ENCODE measurements around the gene TNIK.
"Not testable (repeated sequence)": the region's sequence is repeated elsewhere in the genome, so short reads cannot be mapped to it uniquely, and the experiment has no call there.

The TNIK gene

DNA sequence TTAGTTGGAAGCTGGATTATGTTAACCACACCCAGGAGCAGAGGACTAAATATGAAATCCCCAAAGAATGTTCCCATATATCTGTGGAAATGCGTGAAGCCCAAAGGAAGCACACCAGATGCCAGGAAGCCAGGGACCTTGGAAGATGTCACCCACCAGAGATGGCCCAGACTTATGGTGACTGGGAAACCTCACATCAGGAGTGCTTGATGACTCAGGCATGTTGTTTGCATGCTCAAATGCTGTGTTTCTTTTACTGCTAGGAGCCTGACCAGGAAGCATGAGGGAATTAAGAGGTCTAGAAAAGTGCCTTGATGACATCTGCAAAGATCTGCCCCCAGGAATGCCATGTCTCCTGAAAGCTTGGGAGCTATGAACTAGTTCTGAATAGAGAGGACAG is 324.7 kb downstream of the TNIK start:
- DNase-seq (ENCODE audit: insufficient read length): no peak
- TF ChIP-seq TAF1 (IDR thresholded peaks at IDR 0.05; ENCODE audit: borderline replicate concordance, low read depth, low read length) (no peak), POLR2A (IDR thresholded peaks at IDR 0.05; ENCODE audit: low read depth, low read length) (no peak), POLR2AphosphoS5 (IDR thresholded peaks at IDR 0.05; ENCODE audit: low read depth, low read length) (no peak)
- FAIRE-seq: no peak

GRCh38 chr3:171133796-171134569 is 326.2 kb downstream of the TNIK start:
- DNase-seq (ENCODE audit: insufficient read length) (no peak), FAIRE-seq (no peak)
- no peak for TF ChIP-seq POLR2A (IDR thresholded peaks at IDR 0.05; ENCODE audit: low read depth, low read length)
- TF ChIP-seq TAF1 (IDR thresholded peaks at IDR 0.05; ENCODE audit: borderline replicate concordance, low read depth, low read length): no peak
- no peak for TF ChIP-seq POLR2AphosphoS5 (IDR thresholded peaks at IDR 0.05; ENCODE audit: low read depth, low read length)

- no peak for TF ChIP-seq TAF1 (IDR thresholded peaks at IDR 0.05; ENCODE audit: borderline replicate concordance, low read depth, low read length)
- TF ChIP-seq POLR2A (IDR thresholded peaks at IDR 0.05; ENCODE audit: low read depth, low read length): no peak
- no peak for TF ChIP-seq POLR2AphosphoS5 (IDR thresholded peaks at IDR 0.05; ENCODE audit: low read depth, low read length)
- no peak for DNase-seq (ENCODE audit: insufficient read length)
- FAIRE-seq: no peak
These were observed 326.9 kb downstream of the TNIK start for GRCh38 chr3:171133337-171133736.

GRCh38 chr3:171132873-171133272 is 327.3 kb downstream of the TNIK start:
- DNase-seq (ENCODE audit: insufficient read length) (no peak), FAIRE-seq (no peak)
- TF ChIP-seq POLR2AphosphoS5 (IDR thresholded peaks at IDR 0.05; ENCODE audit: low read depth, low read length) (no peak), POLR2A (IDR thresholded peaks at IDR 0.05; ENCODE audit: low read depth, low read length) (no peak), TAF1 (IDR thresholded peaks at IDR 0.05; ENCODE audit: borderline replicate concordance, low read depth, low read length) (no peak)

DNA sequence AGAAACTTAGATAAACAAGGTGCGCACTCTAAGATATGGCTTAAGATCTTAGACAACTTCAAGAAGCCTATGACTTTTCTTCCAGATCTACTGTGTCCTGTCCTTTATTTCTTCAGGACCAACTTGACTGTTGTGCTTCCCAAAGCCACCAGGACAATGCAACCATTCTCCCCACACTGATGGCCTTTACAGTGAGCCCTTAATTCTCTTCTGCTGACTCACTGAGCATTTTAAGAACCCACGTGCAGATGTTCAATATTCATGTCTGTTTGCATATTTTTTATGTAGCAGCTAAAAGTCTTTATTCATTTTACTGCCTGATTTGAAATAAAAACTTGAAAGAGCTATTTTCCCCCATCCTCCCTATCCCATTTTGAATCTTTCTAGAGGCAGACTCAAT is 330.4 kb downstream of the TNIK start:
- no peak for TF ChIP-seq TAF1 (IDR thresholded peaks at IDR 0.05; ENCODE audit: borderline replicate concordance, low read depth, low read length)
- no peak for TF ChIP-seq POLR2AphosphoS5 (IDR thresholded peaks at IDR 0.05; ENCODE audit: low read depth, low read length)
- no peak for TF ChIP-seq POLR2A (IDR thresholded peaks at IDR 0.05; ENCODE audit: low read depth, low read length)
- FAIRE-seq: no peak
- no peak for DNase-seq (ENCODE audit: insufficient read length)

DNA sequence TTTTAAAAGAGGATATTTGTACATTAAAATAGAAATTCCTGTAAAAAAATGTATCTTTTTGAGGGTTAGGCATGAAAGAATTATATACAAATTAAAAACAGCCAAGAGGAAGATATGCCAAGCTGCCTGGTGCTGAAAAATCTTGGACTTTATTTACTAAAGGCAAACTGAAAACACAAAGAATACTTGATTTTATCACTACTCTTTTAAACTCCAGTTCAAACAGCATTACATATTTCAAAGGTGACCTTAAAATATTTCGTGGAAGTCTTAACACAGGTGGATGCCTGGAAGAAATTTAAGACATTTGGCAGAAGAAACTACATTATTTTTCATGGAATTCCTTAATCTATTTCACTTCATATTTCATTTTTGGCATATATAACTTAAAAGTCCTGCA is 332.6 kb downstream of the TNIK start:
- FAIRE-seq: no peak
- TF ChIP-seq POLR2AphosphoS5 (IDR thresholded peaks at IDR 0.05; ENCODE audit: low read depth, low read length) (no peak), TAF1 (IDR thresholded peaks at IDR 0.05; ENCODE audit: borderline replicate concordance, low read depth, low read length) (no peak), POLR2A (IDR thresholded peaks at IDR 0.05; ENCODE audit: low read depth, low read length) (no peak)
- no peak for DNase-seq (ENCODE audit: insufficient read length)

- TF ChIP-seq POLR2AphosphoS5 (IDR thresholded peaks at IDR 0.05; ENCODE audit: low read depth, low read length): no peak
- TF ChIP-seq POLR2A (IDR thresholded peaks at IDR 0.05; ENCODE audit: low read depth, low read length): no peak
- TF ChIP-seq TAF1 (IDR thresholded peaks at IDR 0.05; ENCODE audit: borderline replicate concordance, low read depth, low read length): no peak
- DNase-seq (ENCODE audit: insufficient read length) (no peak), FAIRE-seq (no peak)
These were observed 333.6 kb downstream of the TNIK start for GRCh38 chr3:171126478-171127209.

DNA sequence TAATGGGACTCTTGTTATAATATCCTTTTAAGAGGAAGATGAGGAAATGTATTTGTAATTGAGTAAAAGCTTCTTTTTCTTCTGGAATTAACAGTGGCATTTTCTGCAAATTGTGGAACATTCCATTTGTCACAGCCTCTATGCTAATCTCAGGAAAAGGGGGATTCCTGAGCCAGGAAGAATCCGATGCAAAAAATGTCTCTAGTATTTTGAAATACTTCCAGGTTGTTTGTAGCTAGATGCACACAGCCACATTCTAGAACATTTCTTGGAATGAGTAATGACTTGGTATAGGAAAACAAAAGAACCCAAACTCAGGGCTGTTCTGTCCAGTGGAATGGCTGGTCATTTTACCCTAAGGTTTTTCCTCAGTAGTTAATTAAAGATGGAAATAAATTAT is 335.2 kb downstream of the TNIK start:
- TF ChIP-seq POLR2A (IDR thresholded peaks at IDR 0.05; ENCODE audit: low read depth, low read length): no peak
- TF ChIP-seq POLR2AphosphoS5 (IDR thresholded peaks at IDR 0.05; ENCODE audit: low read depth, low read length): no peak
- no peak for TF ChIP-seq TAF1 (IDR thresholded peaks at IDR 0.05; ENCODE audit: borderline replicate concordance, low read depth, low read length)
- no peak for FAIRE-seq
- DNase-seq (ENCODE audit: insufficient read length): no peak

DNA sequence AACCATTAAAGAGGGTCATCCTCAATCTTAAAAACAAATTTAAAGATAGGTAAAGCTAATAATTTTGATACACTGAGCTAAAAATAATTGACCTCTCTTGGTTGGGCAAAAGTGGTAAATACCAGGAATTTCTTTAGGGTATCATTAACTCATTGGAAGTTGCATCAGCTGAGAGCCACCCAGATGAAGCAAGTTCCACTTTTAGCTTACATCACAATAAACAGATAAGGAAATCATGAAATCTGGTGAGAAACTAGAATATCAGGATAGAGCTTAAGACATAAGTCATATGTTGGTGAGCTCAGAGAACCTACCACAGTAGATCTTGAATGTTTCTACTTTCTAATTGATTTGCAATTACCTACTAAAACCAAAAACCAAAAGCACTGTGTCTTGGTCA is 336.3 kb downstream of the TNIK start:
- FAIRE-seq (no peak), DNase-seq (ENCODE audit: insufficient read length) (no peak)
- TF ChIP-seq POLR2AphosphoS5 (IDR thresholded peaks at IDR 0.05; ENCODE audit: low read depth, low read length): no peak
- no peak for TF ChIP-seq TAF1 (IDR thresholded peaks at IDR 0.05; ENCODE audit: borderline replicate concordance, low read depth, low read length)
- no peak for TF ChIP-seq POLR2A (IDR thresholded peaks at IDR 0.05; ENCODE audit: low read depth, low read length)

GRCh38 chr3:171122861-171123260 is 337.3 kb downstream of the TNIK start:
- TF ChIP-seq POLR2A (IDR thresholded peaks at IDR 0.05; ENCODE audit: low read depth, low read length) (no peak), POLR2AphosphoS5 (IDR thresholded peaks at IDR 0.05; ENCODE audit: low read depth, low read length) (no peak), TAF1 (IDR thresholded peaks at IDR 0.05; ENCODE audit: borderline replicate concordance, low read depth, low read length) (no peak)
- FAIRE-seq (no peak), DNase-seq (ENCODE audit: insufficient read length) (no peak)

- no peak for TF ChIP-seq POLR2A (IDR thresholded peaks at IDR 0.05; ENCODE audit: low read depth, low read length)
- TF ChIP-seq TAF1 (IDR thresholded peaks at IDR 0.05; ENCODE audit: borderline replicate concordance, low read depth, low read length): no peak
- TF ChIP-seq POLR2AphosphoS5 (IDR thresholded peaks at IDR 0.05; ENCODE audit: low read depth, low read length): no peak
- DNase-seq (ENCODE audit: insufficient read length) (no peak), FAIRE-seq (no peak)
These were observed 338.0 kb downstream of the TNIK start for GRCh38 chr3:171122240-171122639.

GRCh38 chr3:171121801-171122200 is 338.4 kb downstream of the TNIK start:
- FAIRE-seq (no peak), DNase-seq (ENCODE audit: insufficient read length) (no peak)
- TF ChIP-seq POLR2AphosphoS5 (IDR thresholded peaks at IDR 0.05; ENCODE audit: low read depth, low read length) (no peak), POLR2A (IDR thresholded peaks at IDR 0.05; ENCODE audit: low read depth, low read length) (no peak), TAF1 (IDR thresholded peaks at IDR 0.05; ENCODE audit: borderline replicate concordance, low read depth, low read length) (no peak)

DNA sequence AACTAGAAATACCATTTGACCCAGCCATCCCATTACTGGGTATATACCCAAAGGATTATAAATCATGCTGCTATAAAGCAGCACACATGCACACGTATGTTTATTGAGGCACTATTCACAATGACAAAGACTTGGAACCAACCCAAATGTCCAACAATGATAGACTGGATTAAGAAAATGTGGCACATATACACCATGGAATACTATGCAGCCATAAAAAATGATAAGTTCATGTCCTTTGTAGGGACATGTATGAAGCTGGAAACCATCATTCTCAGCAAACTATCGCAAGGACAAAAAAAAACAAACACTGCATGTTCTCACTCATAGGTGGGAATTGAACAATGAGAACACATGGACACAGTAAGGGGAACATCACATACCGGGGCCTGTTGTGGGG is 340.8 kb downstream of the TNIK start:
- FAIRE-seq; DNase-seq (ENCODE audit: insufficient read length): not testable (repeated sequence)

GRCh38 chr3:171118993-171119392 is 341.2 kb downstream of the TNIK start:
- DNase-seq (ENCODE audit: insufficient read length); FAIRE-seq: not testable (repeated sequence)

All from GM12892 (cell line).